ENCODE results near the gene COL24A1.
"Not testable (repeated sequence)": the region's sequence is repeated elsewhere in the genome, so short reads cannot be mapped to it uniquely, and the experiment has no call there.

Gene COL24A1

GRCh38 chr1:85867189-85867588 is 289.4 kb downstream of the COL24A1 start:
- DNase-seq: no peak

GRCh38 chr1:85865213-85865612 is 291.4 kb downstream of the COL24A1 start:
- no peak for DNase-seq

- no peak for DNase-seq
These were observed 291.8 kb downstream of the COL24A1 start for GRCh38 chr1:85864727-85865126.

GRCh38 chr1:85863639-85864038 is 292.9 kb downstream of the COL24A1 start:
- DNase-seq: not testable (repeated sequence)

- DNase-seq: no peak
These were observed 294.1 kb downstream of the COL24A1 start for GRCh38 chr1:85862456-85862855.

- no peak for DNase-seq
These were observed 298.6 kb downstream of the COL24A1 start for GRCh38 chr1:85857991-85858390.

GRCh38 chr1:85850238-85850637 is 306.3 kb downstream of the COL24A1 start:
- DNase-seq: no peak

- DNase-seq: no peak
These were observed 306.9 kb downstream of the COL24A1 start for GRCh38 chr1:85849660-85850059.

GRCh38 chr1:85847356-85847755 is 309.2 kb downstream of the COL24A1 start:
- no peak for DNase-seq

GRCh38 chr1:85846706-85847105 is 309.9 kb downstream of the COL24A1 start:
- DNase-seq: no peak

GRCh38 chr1:85839459-85839858 is 317.1 kb downstream of the COL24A1 start:
- no peak for DNase-seq

- no peak for DNase-seq
These were observed 318.3 kb downstream of the COL24A1 start for GRCh38 chr1:85838238-85838637.

- DNase-seq: no peak
These were observed 319.8 kb downstream of the COL24A1 start for GRCh38 chr1:85836736-85837135.

GRCh38 chr1:85833165-85833564 is 323.4 kb downstream of the COL24A1 start:
- not testable (repeated sequence) for DNase-seq

GRCh38 chr1:85830837-85831236 is 325.7 kb downstream of the COL24A1 start:
- no peak for DNase-seq

GRCh38 chr1:85824066-85824840 is 332.3 kb downstream of the COL24A1 start:
- no peak for DNase-seq

- DNase-seq: no peak
These were observed 333.9 kb downstream of the COL24A1 start for GRCh38 chr1:85822696-85823095.

- DNase-seq: no peak
These were observed 338.2 kb downstream of the COL24A1 start for GRCh38 chr1:85818371-85818770.

- DNase-seq: no peak
These were observed 340.0 kb downstream of the COL24A1 start for GRCh38 chr1:85816606-85817005.

- no peak for DNase-seq
These were observed 340.7 kb downstream of the COL24A1 start for GRCh38 chr1:85815906-85816305.

GRCh38 chr1:85806236-85806965 is 350.2 kb downstream of the COL24A1 start:
- DNase-seq: no peak

- DNase-seq: no peak
These were observed 355.1 kb downstream of the COL24A1 start for GRCh38 chr1:85801520-85801919.

- DNase-seq: no peak
These were observed 356.8 kb downstream of the COL24A1 start for GRCh38 chr1:85799737-85800136.

- DNase-seq: no peak
These were observed 358.2 kb downstream of the COL24A1 start for GRCh38 chr1:85798419-85798818.

Measured in stimulated activated CD4-positive, alpha-beta T cell treated with anti-CD3 and anti-CD28 coated beads, Interleukin-4, amount 100 ng/mL, for 4 hours (primary cell).